ENCODE data around the gene TLCD3B. TPM values are rescaled to one million over a fixed set of nuclear protein-coding genes. Genes with fewer than 3 reads are reported as not detected.

TLCD3B gene
- total RNA-seq, 3 donors from 2014 or later, result 0.29 TPM; not detected in 2

DNA sequence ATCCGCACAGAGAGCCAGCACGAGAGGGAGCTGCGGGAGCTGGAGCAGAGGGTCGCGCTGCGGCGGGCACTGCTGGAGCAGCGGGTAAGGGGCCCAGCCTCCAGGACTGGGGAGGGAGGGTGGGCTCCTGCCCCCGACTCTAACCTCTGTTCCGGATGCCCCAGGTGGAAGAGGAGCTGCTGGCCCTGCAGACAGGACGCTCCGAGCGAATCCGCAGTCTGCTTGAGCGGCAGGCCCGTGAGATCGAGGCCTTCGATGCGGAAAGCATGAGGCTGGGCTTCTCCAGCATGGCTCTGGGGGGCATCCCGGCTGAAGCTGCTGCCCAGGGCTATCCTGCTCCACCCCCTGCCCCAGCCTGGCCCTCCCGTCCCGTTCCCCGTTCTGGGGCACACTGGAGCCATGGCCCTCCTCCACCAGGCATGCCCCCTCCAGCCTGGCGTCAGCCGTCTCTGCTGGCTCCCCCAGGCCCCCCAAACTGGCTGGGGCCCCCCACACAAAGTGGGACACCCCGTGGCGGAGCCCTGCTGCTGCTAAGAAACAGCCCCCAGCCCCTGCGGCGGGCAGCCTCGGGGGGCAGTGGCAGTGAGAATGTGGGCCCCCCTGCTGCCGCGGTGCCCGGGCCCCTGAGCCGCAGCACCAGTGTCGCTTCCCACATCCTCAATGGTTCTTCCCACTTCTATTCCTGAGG lies 40.0 kb downstream of the TLCD3B start:
- no peaks in the 10 kb centered on the region for H3K9me3 ChIP-seq
- intact Hi-C loops (cut with DNase I; ENCODE audit: low total_unique reads), result no loop called here
- peaks cover 14% of the 10 kb centered on the region for H3K36me3 ChIP-seq
- TF ChIP-seq, protein P1, sequence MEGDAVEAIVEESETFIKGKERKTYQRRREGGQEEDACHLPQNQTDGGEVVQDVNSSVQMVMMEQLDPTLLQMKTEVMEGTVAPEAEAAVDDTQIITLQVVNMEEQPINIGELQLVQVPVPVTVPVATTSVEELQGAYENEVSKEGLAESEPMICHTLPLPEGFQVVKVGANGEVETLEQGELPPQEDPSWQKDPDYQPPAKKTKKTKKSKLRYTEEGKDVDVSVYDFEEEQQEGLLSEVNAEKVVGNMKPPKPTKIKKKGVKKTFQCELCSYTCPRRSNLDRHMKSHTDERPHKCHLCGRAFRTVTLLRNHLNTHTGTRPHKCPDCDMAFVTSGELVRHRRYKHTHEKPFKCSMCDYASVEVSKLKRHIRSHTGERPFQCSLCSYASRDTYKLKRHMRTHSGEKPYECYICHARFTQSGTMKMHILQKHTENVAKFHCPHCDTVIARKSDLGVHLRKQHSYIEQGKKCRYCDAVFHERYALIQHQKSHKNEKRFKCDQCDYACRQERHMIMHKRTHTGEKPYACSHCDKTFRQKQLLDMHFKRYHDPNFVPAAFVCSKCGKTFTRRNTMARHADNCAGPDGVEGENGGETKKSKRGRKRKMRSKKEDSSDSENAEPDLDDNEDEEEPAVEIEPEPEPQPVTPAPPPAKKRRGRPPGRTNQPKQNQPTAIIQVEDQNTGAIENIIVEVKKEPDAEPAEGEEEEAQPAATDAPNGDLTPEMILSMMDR (IDR thresholded peaks at IDR 0.05), result no peak
- TF ChIP-seq POLR2A (IDR thresholded peaks at IDR 0.05), result no peak
- no peak overlapping the region for H3K27ac ChIP-seq
- H3K4me1 ChIP-seq, result peaks cover 0 to 10% of the 10 kb centered on the region in 2 donors
- no peaks in the 10 kb centered on the region for H3K27me3 ChIP-seq
- no peak overlapping the region for H3K4me3 ChIP-seq
- DNase-seq (ENCODE audit: low spot score in 2 of 2), result no peak

DNA sequence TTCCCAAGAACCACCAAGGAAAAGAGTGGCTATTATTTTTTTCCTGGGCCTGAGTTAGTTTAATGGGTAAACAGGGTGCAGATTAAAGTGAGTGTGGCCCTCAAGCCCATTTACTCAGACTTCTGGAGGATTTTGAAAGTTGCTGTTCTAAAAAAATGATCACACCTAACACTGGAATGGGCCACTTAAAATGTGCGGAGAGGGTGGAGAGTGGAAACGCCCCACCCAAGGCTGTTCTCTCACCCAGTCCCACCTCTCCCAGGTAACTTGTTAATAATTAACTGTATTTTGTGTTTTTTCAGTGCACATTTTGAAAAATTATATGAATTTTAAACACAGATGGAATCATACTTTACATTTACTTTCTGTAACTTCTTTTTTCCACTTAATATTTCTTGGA lies 41.0 kb downstream of the TLCD3B start:
- H3K4me1 ChIP-seq, result peaks cover 0 to 10% of the 10 kb centered on the region in 2 donors
- H3K9me3 ChIP-seq, result no peaks in the 10 kb centered on the region
- no peak overlapping the region for H3K4me3 ChIP-seq
- DNase-seq (ENCODE audit: low spot score in 2 of 2), result no peak
- no peak overlapping the region for H3K27ac ChIP-seq
- H3K36me3 ChIP-seq, result peaks cover 15% of the 10 kb centered on the region
- H3K27me3 ChIP-seq, result no peaks in the 10 kb centered on the region
- intact Hi-C loops (cut with DNase I; ENCODE audit: low total_unique reads), result no loop called here
- TF ChIP-seq, protein P1 (IDR thresholded peaks at IDR 0.05), result no peak
- TF ChIP-seq POLR2AphosphoS5 (IDR thresholded peaks at IDR 0.05) (no peak), POLR2A (IDR thresholded peaks at IDR 0.05) (no peak)

DNA sequence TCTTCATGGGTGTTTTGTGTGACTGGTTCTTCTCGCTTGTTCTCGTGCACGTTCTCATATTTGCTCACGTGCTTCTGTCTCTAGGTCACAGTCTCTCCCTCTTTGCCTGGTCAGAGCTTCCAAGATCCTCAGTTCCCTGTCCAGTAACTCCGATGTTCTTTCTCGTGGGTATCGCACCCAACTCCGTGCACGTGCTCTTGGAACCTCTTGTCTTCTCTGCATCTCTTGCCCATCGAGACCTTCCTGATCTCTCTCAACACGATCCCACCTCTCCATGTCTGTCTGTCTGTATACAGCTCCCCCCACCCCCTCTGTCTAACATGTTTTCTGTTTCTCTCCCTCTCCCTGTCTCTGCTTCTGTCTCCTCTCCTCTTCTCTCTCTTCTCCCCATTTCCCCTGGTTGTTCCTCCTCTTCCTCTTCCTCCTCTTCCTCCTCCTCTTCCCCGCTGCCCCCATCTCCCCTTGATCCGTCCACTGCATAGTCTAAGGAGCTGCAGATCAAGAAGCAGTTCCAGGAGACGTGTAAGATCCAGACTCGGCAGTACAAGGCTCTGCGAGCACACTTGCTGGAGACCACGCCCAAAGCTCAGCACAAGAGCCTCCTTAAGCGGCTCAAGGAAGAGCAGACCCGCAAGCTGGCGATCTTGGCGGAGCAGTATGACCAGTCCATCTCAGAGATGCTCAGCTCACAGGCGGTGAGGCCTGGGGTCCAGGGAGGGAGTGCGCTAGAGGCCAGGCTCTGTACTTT lies 41.8 kb downstream of the TLCD3B start:
- H3K4me3 ChIP-seq, result no peak overlapping the region
- H3K9me3 ChIP-seq, result no peaks in the 10 kb centered on the region
- TF ChIP-seq, protein P1 (IDR thresholded peaks at IDR 0.05), result no peak
- no peak for TF ChIP-seq POLR2A (IDR thresholded peaks at IDR 0.05)
- no peak for TF ChIP-seq POLR2AphosphoS5 (IDR thresholded peaks at IDR 0.05)
- no peak overlapping the region for H3K27ac ChIP-seq
- DNase-seq (ENCODE audit: low spot score in 2 of 2), result no peak
- H3K27me3 ChIP-seq, result no peaks in the 10 kb centered on the region
- peaks cover 15% of the 10 kb centered on the region for H3K36me3 ChIP-seq
- intact Hi-C loops (cut with DNase I; ENCODE audit: low total_unique reads), result no loop called here
- peaks cover 0 to 3% of the 10 kb centered on the region in 2 donors for H3K4me1 ChIP-seq

DNA sequence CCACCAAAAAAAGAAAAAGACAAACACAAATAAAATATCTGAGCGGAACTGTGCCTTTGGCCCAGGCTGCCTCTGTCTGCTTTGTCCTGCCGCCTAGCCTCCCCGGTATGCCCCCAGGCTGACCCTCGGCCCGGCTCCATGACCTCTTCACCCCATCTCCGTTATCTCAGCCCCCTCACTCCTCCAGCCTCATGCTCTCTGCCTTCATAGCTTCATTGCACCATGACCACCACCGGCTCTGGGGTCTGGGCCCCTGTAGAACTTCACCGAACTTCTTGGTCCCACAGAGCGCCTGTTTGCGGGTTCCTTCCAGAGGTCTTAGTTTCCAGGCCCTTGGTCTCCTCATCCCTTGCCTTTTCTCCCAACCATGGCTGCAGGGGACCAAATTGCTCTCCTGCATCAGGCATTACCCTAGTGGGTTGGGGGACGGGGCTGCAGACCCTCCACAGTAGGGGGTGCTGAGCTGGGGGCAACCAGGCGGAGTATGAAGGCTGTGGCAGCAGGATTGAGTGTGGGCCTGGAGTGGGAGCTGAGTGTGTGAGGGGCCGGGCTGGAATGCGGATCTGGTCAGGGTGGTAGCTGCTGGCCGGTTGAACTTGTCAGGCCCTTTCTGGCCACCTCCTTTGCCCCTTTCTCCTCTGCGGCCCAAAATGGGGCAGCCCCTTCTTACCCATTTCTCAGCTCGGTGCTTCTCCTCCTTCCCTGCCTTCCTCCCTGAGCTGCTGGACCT lies 42.6 kb downstream of the TLCD3B start:
- H3K9me3 ChIP-seq, result no peaks in the 10 kb centered on the region
- H3K4me3 ChIP-seq, result no peak overlapping the region
- no peak for DNase-seq (ENCODE audit: low spot score in 2 of 2)
- peaks cover 21% of the 10 kb centered on the region for H3K36me3 ChIP-seq
- H3K4me1 ChIP-seq, result no peaks in the 10 kb centered on the region
- H3K27me3 ChIP-seq, result no peaks in the 10 kb centered on the region
- intact Hi-C loops (cut with DNase I; ENCODE audit: low total_unique reads), result no loop called here
- H3K27ac ChIP-seq, result no peak overlapping the region
- TF ChIP-seq POLR2A (IDR thresholded peaks at IDR 0.05) (no peak), POLR2AphosphoS5 (IDR thresholded peaks at IDR 0.05) (no peak)
- TF ChIP-seq, protein P1 (IDR thresholded peaks at IDR 0.05), result no peak
